ENCODE data around the gene NPPB.

DNA sequence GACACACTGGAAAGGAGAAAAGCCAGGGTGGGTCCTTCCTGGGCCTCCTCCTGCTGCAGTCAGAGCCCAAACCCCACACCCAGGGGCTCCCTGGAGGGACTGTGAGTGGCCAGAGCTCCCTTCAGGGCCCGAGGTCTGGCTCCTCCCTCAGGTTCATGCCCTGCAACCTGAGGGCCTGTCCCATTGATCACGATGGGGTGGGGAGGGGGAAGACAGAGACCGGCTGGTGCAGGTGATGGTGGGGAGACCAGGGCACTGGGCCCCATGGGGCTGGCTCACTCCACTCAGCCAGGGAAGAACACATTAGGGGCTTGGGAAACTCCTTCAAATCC, 30.1 kb upstream of the NPPB start:
- TF ChIP-seq CTCF (conservative IDR thresholded peaks at IDR 0.05; ENCODE audit: low read length) (no peak), EZH2phosphoT487 (IDR thresholded peaks at IDR 0.05; ENCODE audit: borderline replicate concordance) (no peak)
